ENCODE results near the gene FSD1L.
A peak's percentile ranks its signal among the peaks of the same experiment; 100 is the strongest.

The FSD1L gene

GRCh38 chr9:105447814-105448812 lies at the start of gene FSD1L:
TSS of gene FSD1L (plus strand) at chr9:105448034. CDS start at chr9:105448221, 187 bp downstream.
- peak; percentile 93 for DNase-seq (ENCODE audit: low spot score)

GRCh38 chr9:105399117-105399516 lies 48.7 kb upstream of the FSD1L start:
- no peak for DNase-seq (ENCODE audit: low spot score)

- no peak for DNase-seq (ENCODE audit: low spot score)
Measured at GRCh38 chr9:105401651-105402050, 46.2 kb upstream of the FSD1L start.

- DNase-seq (ENCODE audit: low spot score) = no peak
Measured at GRCh38 chr9:105403552-105404248, 44.1 kb upstream of the FSD1L start.

- no peak for DNase-seq (ENCODE audit: low spot score)
Measured at GRCh38 chr9:105405514-105406131, 42.2 kb upstream of the FSD1L start.

- no peak for DNase-seq (ENCODE audit: low spot score)
Measured at GRCh38 chr9:105406369-105406768, 41.5 kb upstream of the FSD1L start.

GRCh38 chr9:105413525-105413924 lies 34.3 kb upstream of the FSD1L start:
- DNase-seq (ENCODE audit: low spot score) = peak; percentile 37

- peak; percentile 52 for DNase-seq (ENCODE audit: low spot score)
Measured at GRCh38 chr9:105414947-105415661, 32.7 kb upstream of the FSD1L start.

GRCh38 chr9:105415662-105415980 lies 32.2 kb upstream of the FSD1L start:
- no peak for DNase-seq (ENCODE audit: low spot score)

- no peak for DNase-seq (ENCODE audit: low spot score)
Measured at GRCh38 chr9:105416840-105417239, 31.0 kb upstream of the FSD1L start.

GRCh38 chr9:105418588-105419500 lies 29.0 kb upstream of the FSD1L start:
- DNase-seq (ENCODE audit: low spot score) = no peak

GRCh38 chr9:105419816-105420597 lies 27.8 kb upstream of the FSD1L start:
- no peak for DNase-seq (ENCODE audit: low spot score)

GRCh38 chr9:105421154-105421553 lies 26.7 kb upstream of the FSD1L start:
- no peak for DNase-seq (ENCODE audit: low spot score)

GRCh38 chr9:105421864-105422263 lies 26.0 kb upstream of the FSD1L start:
- no peak for DNase-seq (ENCODE audit: low spot score)

GRCh38 chr9:105425816-105426433 lies 21.9 kb upstream of the FSD1L start:
- no peak for DNase-seq (ENCODE audit: low spot score)

GRCh38 chr9:105426657-105427056 lies 21.2 kb upstream of the FSD1L start:
- no peak for DNase-seq (ENCODE audit: low spot score)

GRCh38 chr9:105431424-105432246 lies 16.2 kb upstream of the FSD1L start:
- DNase-seq (ENCODE audit: low spot score) = no peak

- no peak for DNase-seq (ENCODE audit: low spot score)
Measured at GRCh38 chr9:105432247-105432842, 15.5 kb upstream of the FSD1L start.
